ENCODE results near the gene ZNF469. TPM values are rescaled to one million over a fixed set of nuclear protein-coding genes. Genes with fewer than 3 reads are reported as not detected.

Gene ZNF469
- total RNA-seq, 1 experiment from 2014 or later, result 0.09 TPM

DNA sequence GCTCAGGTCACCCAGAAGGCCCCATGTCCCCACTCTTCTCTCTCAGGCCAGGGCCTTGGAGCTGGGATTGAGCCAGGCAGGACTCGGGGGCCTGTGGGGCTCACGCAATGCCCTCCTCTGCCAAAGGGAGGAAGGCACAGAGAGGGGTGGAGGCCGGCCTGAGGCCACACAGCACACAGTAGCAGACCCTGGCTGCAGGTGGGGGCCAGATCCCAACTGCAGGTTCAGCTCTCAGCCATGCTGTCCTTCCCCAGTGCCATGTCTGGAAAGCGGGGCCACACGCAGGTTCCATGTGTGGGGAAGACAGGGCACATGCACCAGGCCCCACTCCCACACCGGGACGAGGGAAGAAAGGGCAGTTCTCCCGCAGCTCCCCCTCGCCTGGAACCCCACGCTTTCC, 37.0 kb downstream of the ZNF469 start:
- BruUV-seq (replicated peaks), result no TSS peak
- Histone ChIP-seq H3K9me3 (ENCODE audit: low read depth, low read length, poor library complexity, severe bottlenecking) (no peaks in the 10 kb centered on the region), H3K27me3 (replicated peaks; ENCODE audit: insufficient read depth, low read depth, low read length, poor library complexity) (no peaks in the 10 kb centered on the region), H3K27ac (ENCODE audit: low read depth, low read length, poor library complexity, severe bottlenecking) (no peak overlapping the region), H3K4me1 (ENCODE audit: insufficient read depth, low read length, poor library complexity, severe bottlenecking) (peaks cover 8% of the 10 kb centered on the region), H3K4me3 (ENCODE audit: low read depth, low read length, poor library complexity, severe bottlenecking) (no peak overlapping the region), H3K36me3 (ENCODE audit: insufficient read depth, low read length, poor library complexity, severe bottlenecking) (no peaks in the 10 kb centered on the region)
- intact Hi-C loops (cut with micrococcal nuclease; ENCODE audit: unreplicated experiment), result no loop called here
- TF ChIP-seq EZH2 (IDR thresholded peaks at IDR 0.05; ENCODE audit: borderline replicate concordance, low read depth, low read length, poor library complexity, severe bottlenecking), result no peak
- TF ChIP-seq, protein P1, sequence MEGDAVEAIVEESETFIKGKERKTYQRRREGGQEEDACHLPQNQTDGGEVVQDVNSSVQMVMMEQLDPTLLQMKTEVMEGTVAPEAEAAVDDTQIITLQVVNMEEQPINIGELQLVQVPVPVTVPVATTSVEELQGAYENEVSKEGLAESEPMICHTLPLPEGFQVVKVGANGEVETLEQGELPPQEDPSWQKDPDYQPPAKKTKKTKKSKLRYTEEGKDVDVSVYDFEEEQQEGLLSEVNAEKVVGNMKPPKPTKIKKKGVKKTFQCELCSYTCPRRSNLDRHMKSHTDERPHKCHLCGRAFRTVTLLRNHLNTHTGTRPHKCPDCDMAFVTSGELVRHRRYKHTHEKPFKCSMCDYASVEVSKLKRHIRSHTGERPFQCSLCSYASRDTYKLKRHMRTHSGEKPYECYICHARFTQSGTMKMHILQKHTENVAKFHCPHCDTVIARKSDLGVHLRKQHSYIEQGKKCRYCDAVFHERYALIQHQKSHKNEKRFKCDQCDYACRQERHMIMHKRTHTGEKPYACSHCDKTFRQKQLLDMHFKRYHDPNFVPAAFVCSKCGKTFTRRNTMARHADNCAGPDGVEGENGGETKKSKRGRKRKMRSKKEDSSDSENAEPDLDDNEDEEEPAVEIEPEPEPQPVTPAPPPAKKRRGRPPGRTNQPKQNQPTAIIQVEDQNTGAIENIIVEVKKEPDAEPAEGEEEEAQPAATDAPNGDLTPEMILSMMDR (conservative IDR thresholded peaks at IDR 0.05; ENCODE audit: low read depth, low read length), result no peak
- CTCF ChIA-PET, result no interaction called here
- POLR2A ChIA-PET (ENCODE audit: low non-redundant PET), result no interaction called here
- DNase-seq (ENCODE audit: low spot score), result no peak

DNA sequence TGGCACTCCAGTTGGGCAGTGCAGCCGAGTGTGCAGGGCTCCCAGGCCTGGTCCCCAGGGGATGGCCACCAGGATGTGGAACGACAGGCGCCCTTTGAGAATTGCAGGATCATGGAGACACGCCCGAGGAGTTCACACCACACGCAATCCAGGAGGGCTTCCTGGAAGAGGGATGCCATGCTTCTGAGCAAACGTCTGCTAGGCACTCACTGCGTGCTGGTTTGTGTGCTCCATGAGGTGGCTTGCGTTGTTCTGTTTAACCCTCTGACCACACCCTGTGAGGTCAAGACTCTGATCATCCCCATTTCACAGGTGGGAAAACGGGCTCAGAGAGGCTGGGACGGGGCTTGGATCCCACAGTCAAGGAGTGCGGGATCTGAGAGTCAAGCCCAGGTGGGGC, 37.7 kb downstream of the ZNF469 start:
- H3K4me3 ChIP-seq (ENCODE audit: low read depth, low read length, poor library complexity, severe bottlenecking), result no peak overlapping the region
- POLR2A ChIA-PET (ENCODE audit: low non-redundant PET), result no interaction called here
- CTCF ChIA-PET, result no interaction called here
- no peaks in the 10 kb centered on the region for H3K27me3 ChIP-seq (replicated peaks; ENCODE audit: insufficient read depth, low read depth, low read length, poor library complexity)
- H3K27ac ChIP-seq (ENCODE audit: low read depth, low read length, poor library complexity, severe bottlenecking), result no peak overlapping the region
- no peak for TF ChIP-seq EZH2 (IDR thresholded peaks at IDR 0.05; ENCODE audit: borderline replicate concordance, low read depth, low read length, poor library complexity, severe bottlenecking)
- TF ChIP-seq, protein P1 (conservative IDR thresholded peaks at IDR 0.05; ENCODE audit: low read depth, low read length), result no peak
- H3K36me3 ChIP-seq (ENCODE audit: insufficient read depth, low read length, poor library complexity, severe bottlenecking), result no peaks in the 10 kb centered on the region
- no peak for DNase-seq (ENCODE audit: low spot score)
- intact Hi-C loops (cut with micrococcal nuclease; ENCODE audit: unreplicated experiment), result no loop called here
- no TSS peak for BruUV-seq (replicated peaks)
- H3K4me1 ChIP-seq (ENCODE audit: insufficient read depth, low read length, poor library complexity, severe bottlenecking), result peaks cover 8% of the 10 kb centered on the region
- no peaks in the 10 kb centered on the region for H3K9me3 ChIP-seq (ENCODE audit: low read depth, low read length, poor library complexity, severe bottlenecking)

DNA sequence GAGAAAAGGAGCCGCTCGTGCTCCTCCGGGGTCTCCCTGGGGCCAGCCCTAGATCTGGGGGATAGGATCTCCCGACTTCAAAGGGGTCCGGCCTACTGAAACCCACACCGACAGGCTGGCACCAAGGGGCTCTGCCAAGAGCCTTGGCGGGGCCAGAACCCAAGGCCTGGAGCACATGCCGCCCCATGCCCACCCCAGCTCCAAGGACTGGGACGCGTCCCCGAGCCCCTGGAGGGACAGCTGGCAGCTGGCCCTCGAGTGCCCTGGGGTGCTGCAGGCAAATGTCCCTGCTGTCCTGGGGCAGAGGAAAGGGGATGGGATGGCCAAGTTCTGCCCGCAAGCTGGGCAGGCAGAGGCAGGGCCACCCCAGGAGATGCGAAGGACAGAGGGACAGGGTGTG, 38.5 kb downstream of the ZNF469 start:
- POLR2A ChIA-PET (ENCODE audit: low non-redundant PET), result no interaction called here
- no peaks in the 10 kb centered on the region for H3K9me3 ChIP-seq (ENCODE audit: low read depth, low read length, poor library complexity, severe bottlenecking)
- no peak overlapping the region for H3K27ac ChIP-seq (ENCODE audit: low read depth, low read length, poor library complexity, severe bottlenecking)
- BruUV-seq (replicated peaks), result no TSS peak
- TF ChIP-seq EZH2 (IDR thresholded peaks at IDR 0.05; ENCODE audit: borderline replicate concordance, low read depth, low read length, poor library complexity, severe bottlenecking), result no peak
- TF ChIP-seq, protein P1 (conservative IDR thresholded peaks at IDR 0.05; ENCODE audit: low read depth, low read length), result no peak
- no peaks in the 10 kb centered on the region for H3K36me3 ChIP-seq (ENCODE audit: insufficient read depth, low read length, poor library complexity, severe bottlenecking)
- no peak overlapping the region for H3K4me3 ChIP-seq (ENCODE audit: low read depth, low read length, poor library complexity, severe bottlenecking)
- no peaks in the 10 kb centered on the region for H3K27me3 ChIP-seq (replicated peaks; ENCODE audit: insufficient read depth, low read depth, low read length, poor library complexity)
- intact Hi-C loops (cut with micrococcal nuclease; ENCODE audit: unreplicated experiment), result no loop called here
- peaks cover under 1% of the 10 kb centered on the region for H3K4me1 ChIP-seq (ENCODE audit: insufficient read depth, low read length, poor library complexity, severe bottlenecking)
- DNase-seq (ENCODE audit: low spot score), result no peak
- CTCF ChIA-PET, result no interaction called here

Measured in A673 (cell line).